NCI-H1694 (cell line): Measurements from ENCODE around the gene COQ5.

Experiments used
- DNase-seq: peaks from one replicate; lab custom pipeline; 2025; lab: John Stamatoyannopoulos, UW

COQ5 gene

DNA sequence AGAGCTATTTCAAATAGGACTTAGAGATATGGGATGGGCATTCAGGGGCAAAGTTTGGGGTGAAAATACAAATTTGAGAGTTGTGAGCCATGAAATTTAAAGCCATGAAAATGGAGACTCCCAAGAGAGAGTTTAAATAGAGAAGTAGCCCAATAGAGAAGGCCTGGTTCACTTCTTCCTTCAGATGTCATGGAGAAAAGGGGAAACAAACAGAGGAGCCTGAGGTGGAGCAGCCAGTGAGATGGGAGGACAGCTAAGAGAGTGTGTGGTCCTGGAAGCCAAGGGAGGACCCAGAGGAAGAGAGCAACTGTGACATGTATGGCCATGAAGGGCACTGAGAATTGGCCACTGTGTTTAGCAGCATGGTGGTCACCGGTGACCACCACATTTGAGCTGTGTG is 45.3 kb downstream of the COQ5 start:
- DNase-seq, result no peak

DNA sequence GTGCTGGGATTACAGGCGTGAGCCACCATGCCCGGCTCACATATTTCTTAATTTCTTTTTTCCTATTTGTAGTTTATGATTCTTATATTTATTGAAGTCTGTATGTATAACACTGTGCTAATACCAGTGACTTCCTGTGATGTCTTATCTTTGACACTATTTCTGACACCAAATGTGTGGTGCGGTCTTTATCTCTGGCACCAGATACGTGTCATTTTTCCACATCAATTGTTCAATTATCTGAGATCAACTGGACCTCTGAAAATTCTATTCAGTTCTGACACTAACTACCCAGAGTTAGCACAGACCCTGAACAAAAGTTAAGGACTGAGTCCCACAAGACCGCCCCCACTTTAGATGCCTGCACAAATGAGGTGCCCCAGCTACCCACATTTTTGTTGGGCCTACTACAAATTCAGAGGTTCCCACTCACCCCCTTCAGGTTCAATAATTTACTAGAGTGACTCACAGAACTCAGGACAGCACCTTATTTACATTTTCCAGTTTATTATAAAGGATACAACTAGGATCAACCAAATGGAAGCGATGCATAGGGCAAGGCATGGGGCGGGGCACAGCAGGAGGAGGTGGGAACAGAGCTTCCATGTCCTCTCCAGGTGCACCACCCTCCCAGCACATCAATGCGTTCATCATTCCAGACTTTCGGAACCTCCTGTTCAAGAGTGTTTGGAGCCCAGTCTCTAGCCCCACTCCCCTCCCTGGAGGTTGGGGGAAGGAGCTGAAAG is 47.8 kb downstream of the COQ5 start:
- DNase-seq, result no peak

GRCh38 chr12:120480211-120480610 is 48.7 kb downstream of the COQ5 start:
- DNase-seq, result no peak

GRCh38 chr12:120479458-120479857 is 49.5 kb downstream of the COQ5 start:
- DNase-seq, result no peak

DNA sequence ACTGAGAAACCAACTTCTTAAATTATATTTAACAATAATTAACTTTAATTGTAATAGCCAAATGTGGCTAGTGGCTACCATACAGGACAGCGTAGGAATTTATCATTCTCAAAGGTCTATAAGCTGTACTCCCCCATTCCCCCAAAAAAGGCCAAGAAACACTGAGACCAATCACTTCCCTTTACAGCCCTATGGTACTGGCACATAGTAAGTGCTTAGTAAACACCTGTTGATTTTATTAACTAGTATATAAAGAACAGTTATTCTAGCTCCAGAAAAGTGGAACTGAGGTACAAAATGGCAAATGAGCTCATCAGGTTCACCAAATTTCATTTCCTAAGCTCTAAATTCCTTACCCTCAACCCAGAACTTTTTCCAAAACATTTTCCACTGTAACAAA is 53.3 kb downstream of the COQ5 start:
- no peak for DNase-seq

DNA sequence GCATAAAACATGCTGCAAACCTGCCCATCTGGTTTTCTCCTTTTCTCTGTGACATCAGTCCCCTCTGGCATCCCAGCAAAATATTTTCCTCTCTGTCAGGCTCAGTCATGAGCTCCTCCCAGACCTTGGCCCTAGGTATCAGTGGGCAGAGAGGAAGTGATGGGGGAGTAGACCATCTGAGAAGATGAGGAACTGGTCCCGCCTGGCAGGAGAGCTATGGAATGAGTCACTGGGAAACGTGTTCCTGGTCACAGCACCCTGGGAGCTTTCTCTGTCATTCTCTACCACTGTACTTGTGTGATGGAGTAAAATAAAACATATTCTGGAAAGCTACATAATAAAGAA is 54.4 kb downstream of the COQ5 start:
- DNase-seq, result no peak

DNA sequence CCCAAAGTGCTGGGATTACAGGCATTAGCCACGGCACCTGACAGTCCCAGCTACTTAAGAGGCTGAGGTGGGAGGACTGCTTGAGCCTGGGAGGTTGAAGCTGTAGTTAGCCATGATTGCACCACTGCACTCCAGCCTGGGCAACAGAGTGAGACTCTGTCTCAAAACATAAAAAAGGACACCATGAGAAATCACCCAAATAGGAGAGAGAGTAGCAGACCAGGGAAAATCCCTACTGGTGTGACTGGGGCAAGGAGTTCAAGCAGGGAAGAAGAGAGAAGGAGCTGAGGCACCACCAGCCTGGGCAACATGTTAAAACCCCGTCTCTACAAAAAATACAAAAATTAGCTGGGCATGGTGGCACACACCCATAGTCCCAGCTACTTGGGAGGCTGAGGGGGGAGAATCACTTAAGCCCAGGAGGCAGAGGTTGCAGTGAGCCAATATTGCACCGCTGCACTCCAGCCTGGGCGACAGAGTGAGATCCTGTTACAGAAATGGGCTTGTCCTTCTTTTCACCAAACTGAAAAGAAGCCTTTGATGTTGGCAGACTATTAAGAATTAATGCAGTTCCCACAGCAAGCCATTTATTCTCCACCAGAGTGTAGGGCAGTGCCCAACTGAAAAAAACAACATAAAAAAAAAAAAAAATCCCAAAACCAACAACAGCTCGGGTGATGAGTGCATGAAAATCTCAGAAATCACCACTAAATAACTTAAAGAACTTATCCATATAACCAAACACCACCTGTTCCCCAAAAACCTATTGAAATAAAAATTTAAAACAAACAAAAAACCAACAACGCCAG is 54.9 kb downstream of the COQ5 start:
- no peak for DNase-seq

DNA sequence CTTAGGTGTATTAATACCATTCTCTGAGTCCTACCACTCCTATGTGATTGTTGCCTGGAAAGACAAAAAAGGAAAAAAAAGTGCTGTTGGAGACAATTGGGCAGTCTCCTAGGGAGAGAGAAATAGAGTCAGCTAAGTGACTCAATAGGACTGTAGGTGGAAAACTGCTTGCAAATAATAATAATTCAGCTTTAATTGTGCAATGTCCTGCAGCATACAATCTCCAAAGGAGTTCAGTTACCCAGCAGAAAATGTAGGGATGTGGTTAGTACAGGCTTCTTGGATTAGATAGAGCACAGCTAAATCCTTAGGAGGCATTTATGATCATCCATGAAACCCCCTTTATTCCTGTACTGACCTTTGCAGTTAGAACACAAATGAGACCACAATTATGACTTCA is 56.4 kb downstream of the COQ5 start:
- no peak for DNase-seq

DNA sequence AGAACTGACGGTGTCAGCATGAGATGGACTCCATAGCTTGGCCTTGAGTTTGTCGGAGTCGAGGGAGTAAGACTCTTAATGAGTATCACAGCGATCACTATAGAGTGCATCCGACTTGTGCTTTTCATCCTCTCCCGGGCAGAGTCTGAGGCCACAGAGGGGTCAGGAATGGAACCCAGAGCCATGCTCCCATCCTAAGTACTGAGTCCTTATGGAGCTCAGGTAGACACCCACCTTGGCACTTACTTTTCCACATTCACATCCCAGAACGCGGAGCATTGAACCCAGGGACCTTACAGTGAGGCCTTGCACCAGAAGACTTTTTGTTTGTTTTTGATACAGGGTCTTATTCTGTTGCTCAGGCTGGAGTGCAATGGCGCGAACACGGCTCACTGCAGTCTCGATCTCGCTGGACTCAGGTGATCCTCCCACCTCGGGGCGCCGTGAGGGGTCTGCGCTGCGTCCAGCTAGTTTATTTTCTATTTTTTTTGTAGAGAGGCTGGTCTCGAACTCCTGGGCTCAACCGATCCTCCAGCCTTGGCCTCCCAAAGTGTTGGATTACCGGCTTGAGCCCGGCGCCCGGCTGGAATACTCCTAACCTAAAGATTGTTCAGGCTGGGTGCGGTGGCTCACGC is 58.7 kb downstream of the COQ5 start:
- no peak for DNase-seq

GRCh38 chr12:120469450-120470149 is 59.4 kb downstream of the COQ5 start, which contains the start of gene SRSF9:
Gene SRSF9 (minus strand): TSS chr12:120469748. CDS start chr12:120469609, 139 bp downstream.
- DNase-seq, result peak; percentile 87

DNA sequence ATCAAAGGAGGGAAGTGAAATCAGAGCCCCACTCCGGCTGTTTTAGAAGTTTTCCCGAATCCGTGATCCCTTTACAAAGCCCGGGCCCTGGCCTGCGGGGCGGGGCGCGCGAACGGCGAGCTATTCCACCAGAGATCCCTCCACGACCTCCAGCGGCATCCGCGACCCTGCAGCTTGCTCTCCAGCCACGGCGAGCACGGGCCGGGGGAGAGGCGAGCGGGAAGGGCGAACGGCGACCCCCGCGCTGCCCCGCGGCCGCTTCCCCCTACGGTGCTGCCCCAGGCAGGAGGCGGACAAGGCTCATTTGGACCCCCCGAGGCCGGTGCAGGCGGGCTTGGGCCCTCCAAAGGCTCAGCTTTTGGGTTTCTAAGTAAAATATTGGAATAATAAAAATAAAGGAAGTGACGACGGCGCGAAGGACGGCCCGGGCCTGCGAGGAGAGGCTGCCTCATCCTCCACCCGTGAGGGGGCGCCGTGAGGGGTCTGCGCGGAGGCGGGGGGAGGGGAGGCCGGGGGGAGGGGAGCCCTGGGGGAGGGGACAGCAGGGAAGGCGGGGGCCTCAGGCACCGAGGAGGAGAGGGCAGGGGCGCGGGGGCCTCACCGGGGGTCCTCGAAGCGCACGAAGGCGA is 60.0 kb downstream of the COQ5 start:
- no peak for DNase-seq

DNA sequence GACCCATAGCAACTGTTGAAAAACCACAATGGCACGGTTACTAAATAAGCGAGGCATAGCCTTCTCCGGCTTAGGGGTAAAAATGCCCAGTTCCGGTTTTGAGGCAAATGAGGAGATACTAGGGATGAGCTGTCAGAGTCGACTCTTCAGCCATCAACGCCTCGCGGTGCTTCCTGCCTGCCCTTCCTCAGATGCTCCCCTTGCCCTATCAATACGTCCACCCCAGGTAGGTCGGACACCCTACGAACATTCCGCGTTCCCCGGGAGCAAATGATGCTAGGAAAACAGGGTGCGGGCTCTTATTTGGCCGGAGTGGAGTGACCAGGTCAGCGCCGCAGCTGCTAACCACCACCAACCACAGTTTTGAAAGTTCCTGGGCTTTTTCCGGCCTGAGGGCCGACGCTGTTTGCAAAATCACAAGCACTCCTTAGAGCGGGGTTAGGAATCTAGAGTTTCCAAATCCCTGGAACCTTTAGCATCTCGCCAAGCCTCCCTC is 60.6 kb downstream of the COQ5 start:
- no peak for DNase-seq

DNA sequence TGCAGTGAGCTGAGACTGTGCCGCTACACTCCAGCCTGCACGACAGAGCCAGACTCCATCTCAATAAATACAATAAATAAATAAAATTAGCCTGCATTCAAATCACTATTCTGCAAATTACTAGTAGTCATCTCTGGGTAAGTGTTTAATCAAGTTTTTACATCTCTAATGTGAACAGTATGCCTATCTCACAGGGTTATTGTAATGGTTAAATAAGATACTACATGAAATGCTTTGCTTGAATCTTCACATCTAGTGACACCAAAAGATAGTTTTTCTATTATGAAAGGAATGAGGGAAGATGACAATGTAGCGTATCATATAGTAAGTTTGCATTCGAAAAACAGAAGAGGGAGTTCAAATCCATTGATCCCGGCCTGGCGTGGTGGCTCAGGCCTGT is 61.5 kb downstream of the COQ5 start:
- no peak for DNase-seq

GRCh38 chr12:120466560-120467315 is 62.2 kb downstream of the COQ5 start:
- DNase-seq, result peak; percentile 23

DNA sequence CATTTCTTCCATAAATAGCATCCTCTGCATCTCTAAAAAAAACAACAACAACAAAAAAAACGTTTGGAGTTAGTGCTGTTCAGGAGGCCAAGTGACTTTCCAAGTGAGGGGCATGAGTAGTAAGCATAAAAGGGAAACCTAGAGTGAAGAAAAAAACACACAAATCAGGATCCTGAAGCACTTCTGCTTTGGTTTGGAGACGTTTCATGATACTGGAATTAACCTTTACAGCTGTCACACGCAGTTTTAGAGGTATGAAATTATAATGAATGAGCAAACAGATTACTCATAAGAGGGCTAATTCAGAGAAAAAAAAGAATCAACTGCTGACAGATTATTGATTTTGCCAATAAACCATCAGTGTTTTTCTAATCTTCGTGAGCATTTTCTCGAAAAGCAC is 63.2 kb downstream of the COQ5 start:
- no peak for DNase-seq

- DNase-seq, result no peak
Measured at GRCh38 chr12:120463712-120464111, 65.2 kb downstream of the COQ5 start.

GRCh38 chr12:120462099-120462640 is 66.8 kb downstream of the COQ5 start:
- no peak for DNase-seq

DNA sequence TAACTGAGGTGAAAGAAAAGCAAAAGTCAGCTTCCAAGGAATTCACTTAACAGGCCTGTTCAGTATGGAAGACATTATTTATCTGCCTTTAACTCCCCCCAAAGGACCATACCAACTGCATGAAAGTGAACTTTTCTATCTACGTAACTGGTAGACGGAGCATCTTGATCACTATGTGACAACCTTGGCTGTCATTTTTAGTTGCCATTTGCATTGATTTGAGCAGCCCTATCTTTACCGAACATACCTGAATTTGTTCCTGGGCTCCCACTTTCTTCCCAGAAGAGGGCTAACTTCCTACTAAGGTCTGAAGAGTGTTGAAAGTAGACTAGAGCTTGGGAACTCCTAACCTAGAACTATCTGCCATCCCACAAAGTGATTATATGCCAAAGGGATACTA is 68.8 kb downstream of the COQ5 start:
- DNase-seq, result no peak

DNA sequence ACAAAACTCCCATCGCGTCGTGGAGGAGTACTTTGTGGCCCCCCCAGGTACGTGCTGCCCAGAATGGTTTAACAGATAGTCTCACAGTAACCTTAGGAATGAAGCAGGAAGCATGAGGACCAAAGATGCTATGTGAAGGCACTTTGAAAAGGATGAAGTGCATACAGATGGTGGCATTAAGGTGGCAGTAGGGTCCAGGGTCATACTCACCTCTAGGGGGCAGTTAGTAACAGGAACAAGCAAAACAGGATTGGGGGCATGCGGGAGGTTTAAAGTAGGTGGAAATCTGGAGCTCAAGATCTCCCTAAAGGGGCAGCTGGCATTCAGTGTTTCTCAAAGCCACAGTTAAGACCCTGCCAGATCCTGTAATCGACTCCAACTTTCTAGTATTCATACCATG is 71.8 kb downstream of the COQ5 start:
- no peak for DNase-seq

DNA sequence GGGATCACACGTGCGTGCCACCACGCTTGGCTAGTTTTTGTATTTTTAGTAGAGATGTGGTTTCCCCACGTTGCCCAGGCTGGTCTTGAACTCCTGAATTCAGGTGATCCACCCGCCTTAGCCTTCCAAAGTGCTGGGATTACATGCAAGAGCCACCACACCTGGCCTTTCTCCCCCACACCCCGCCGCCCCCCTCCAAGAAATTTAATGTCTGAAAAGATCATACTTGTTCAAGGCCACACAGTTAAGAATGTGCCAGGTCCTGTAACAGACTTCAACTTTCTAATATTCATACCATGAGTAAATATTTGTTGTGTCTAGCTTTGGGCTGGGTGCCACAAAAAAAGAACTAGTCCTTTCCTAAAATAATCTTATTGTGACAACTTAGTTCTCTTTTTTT is 73.7 kb downstream of the COQ5 start:
- DNase-seq, result no peak

GRCh38 chr12:120453977-120454376 is 75.0 kb downstream of the COQ5 start:
- peak; percentile 17 for DNase-seq
